Heart right ventricle (tissue), 16 donors: ENCODE results near the gene NEAT1. TPM values are rescaled to one million over a fixed set of nuclear protein-coding genes. Genes with fewer than 3 reads are reported as not detected.

ENCODE experiments used
- ATAC-seq, 8 donors: fragments of 200-7000 bp; cut with Tn5 transposase; one replicate each; pipeline ENCODE4 v1.9.1; 2020; ENCODE audit warnings: mild to moderate bottlenecking in 8 of 8, moderate library complexity in 8 of 8, moderate number of reproducible peaks in 1 of 8
- DNase-seq, 2 donors: peaks; one replicate each; pipeline ENCODE4 v3.0.0-alpha.2; 2020
- H3K27ac ChIP-seq, 10 donors: fragments of 200-600 bp; sonication (generic) in 2 of 10; one replicate each; pipeline versions ENCODE4 v1.5.0 to v1.8.0; 2020 to 2022; ENCODE audit warnings: mild to moderate bottlenecking in 3 of 10
- H3K27me3 ChIP-seq, 7 donors: fragments of 200-600 bp; one replicate each; pipeline ENCODE4 v1.8.0; 2021 to 2022; ENCODE audit warnings: mild to moderate bottlenecking in 2 of 7
- H3K36me3 ChIP-seq, 9 donors: fragments of 200-600 bp; sonication (generic) in 1 of 9; one replicate each; pipeline versions ENCODE4 v1.5.0 to v1.8.0; 2020 to 2022; ENCODE audit warnings: mild to moderate bottlenecking in 2 of 9
- H3K4me1 ChIP-seq, 9 donors: fragments of 200-600 bp; sonication (generic) in 1 of 9; one replicate each; pipeline versions ENCODE4 v1.5.0 to v1.8.0; 2020 to 2022; ENCODE audit warnings: mild to moderate bottlenecking in 4 of 9
- H3K4me3 ChIP-seq, 10 donors: fragments of 200-600 bp; sonication (generic) in 2 of 10; one replicate each; pipeline versions ENCODE4 v1.5.0 to v1.8.0; 2020 to 2022; ENCODE audit warnings: mild to moderate bottlenecking in 7 of 10, moderate library complexity in 2 of 10
- H3K9me3 ChIP-seq, 11 donors: fragments of 200-600 bp in 10 of 11; sonication (generic) in 2 of 11; one replicate each; pipeline versions ENCODE4 v1.5.0 to v1.8.0; 2013 to 2022; ENCODE audit warnings: mild to moderate bottlenecking in 2 of 11, control low read depth in 1 of 11, moderate library complexity in 1 of 11
- CTCF ChIP-seq, 9 donors: fragments of 200-600 bp; sonication (generic) in 2 of 9; IDR thresholded peaks; one replicate each; pipeline versions ENCODE4 v1.5.0 to v1.8.0; 2021 to 2022; ENCODE audit warnings: antibody characterized with exemption in 9 of 9, mild to moderate bottlenecking in 5 of 9, moderate library complexity in 1 of 9
- WGBS, 2 donors: extraction: QIAGEN DNeasy Blood & Tissue Kit; methylation state at CpG; one replicate each; pipeline ENCODE4 v1.1.7; 2013; ENCODE audit warnings: inconsistent platforms in 1 of 2; 5-methylcytosine and 5-hydroxymethylcytosine counted together
- intact Hi-C, 10 donors: fragments of 100-400 bp; cut with DNase I; formaldehyde crosslinking; loops; one replicate each; pipeline versions ENCODE4 v1.11.1 to v1.14.2; 2022
- polyA plus RNA-seq, 2 donors: library from polyadenylated mRNA; stranded (reverse); fragments of 200-250 nt; gene quantifications; one replicate each; pipeline ENCODE4 v1.2.3, GENCODE V29; 2013
- total RNA-seq, 10 donors: library from RNA; stranded (reverse); fragmentation: NEBNext Ultra II Directional in 3 of 10; extraction: Animal tissue kit (Norgen Biotek cat#: 25700) in 3 of 10; gene quantifications; one replicate each; pipeline versions ENCODE4 v1.2.1 to v1.2.4, GENCODE V29; 2021 to 2023
- donor health status: Arrhythmogenic right ventricular cardiomyopathy.
- donor health status: ischemic (EF 13 %, LVEDD 7.1; RV severe dilation, severe dysfunction).
- donor health status: healthy with polysubstance abuse.
- donor health status: DM: no; HTN: yes; CAD: no.
- donor health status: DM: no; HTN: no; CAD: no.
- donor health status: ischemic (EF 25% LVEDD 6.9; RV normal size, moderate dysfunction).
- donor health status: ischemic (EF 25% LVEDD 5.7; RV mildly dilated, moderate dysfunction).
- donor health status: healthy.
- donor health status: DM: yes; HTN: yes; CAD: no.
- donor health status: Ischemic cardiomyopathy.
- donor health status: ischemic (EF 35%, LVEDD 5.7; RV mildly dilated, moderate dysfunction).
- donor health status: nonischemic (EF 11% LVEDD 7.7; RV severe dilation, severe dysfunction).
- donor health status: DM: yes; HTN: yes; CAD: no.
- donor health status: PGD.
- donor health status: ischemic (EF 29% LVEDD 5.4; RV normal size, mild dysfunction).
- donor health status: nonischemic (EF 23%, LVEDD 6.1; RV moderate dilation, normal function).

Gene NEAT1
- total and polyA plus RNA-seq, 12 donors, result 103 to 1,899 (median 432) TPM

DNA sequence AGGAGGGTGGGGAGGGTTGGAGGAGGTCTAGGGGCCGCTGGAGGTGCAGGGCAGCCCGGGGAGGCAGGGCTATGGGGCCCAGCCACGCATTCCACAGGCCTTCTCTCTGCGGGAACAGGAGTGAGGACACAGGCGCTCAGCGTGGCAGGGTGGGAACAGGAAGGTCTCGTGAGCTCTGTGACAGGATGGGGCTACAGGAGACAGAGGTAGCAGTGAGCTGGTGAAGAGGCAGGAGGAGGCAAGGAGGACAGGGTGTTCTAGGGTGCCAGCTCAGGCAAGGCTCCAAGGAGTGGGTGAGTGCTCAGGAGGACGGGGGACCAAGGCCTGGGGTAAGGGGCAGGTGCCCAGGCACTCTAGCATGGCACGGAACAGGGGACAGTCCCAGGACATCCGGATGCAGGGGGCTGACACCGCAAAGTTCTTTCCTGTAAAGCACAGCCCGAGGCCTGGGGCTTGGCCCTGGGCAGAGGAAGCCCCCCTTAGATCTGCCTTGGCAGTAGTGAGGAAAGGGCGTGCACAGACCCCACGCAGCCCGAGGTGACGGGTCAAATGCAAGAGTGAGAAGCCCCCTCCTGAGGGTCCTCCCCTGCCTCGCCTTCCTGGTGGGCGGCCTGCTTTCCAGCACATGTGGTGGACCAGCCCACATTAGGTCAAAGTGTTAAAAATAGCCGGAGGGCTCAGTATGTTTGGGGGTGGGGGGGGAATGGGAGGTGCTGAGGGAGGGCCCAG, 4.7 kb upstream of the NEAT1 start:
- ATAC-seq, result peak; percentile 4 to 37 (median 30)
- Histone ChIP-seq H3K27ac (peak overlapping the region; percentile 99 to 100 (median 100)), H3K36me3 (peaks cover 0 to 13% (median 0%) of the 10 kb centered on the region in 9 donors), H3K4me3 (peak overlapping the region in 9 of 10 donors; percentile 30 to 95 (median 81)), H3K9me3 (no peaks in the 10 kb centered on the region), H3K27me3 (no peaks in the 10 kb centered on the region), H3K4me1 (peaks cover 38 to 75% (median 69%) of the 10 kb centered on the region in 9 donors)
- TF ChIP-seq CTCF (IDR thresholded peaks at IDR 0.05), result no peak
- intact Hi-C loops, result loop anchor here (2.0 to 10.0 kb wide), 14 partner anchors 15 to 93 kb away; partner anchors contain the start of genes SLC25A45 (in 7 of the 10) and MALAT1 (in 1 of the 10)
- 5% methylated on average over 19 of the region's 19 CpGs for WGBS, 2 donors
- peak in 1 of 2 donors; percentile 65 for DNase-seq

GRCh38 chr11:65418431-65418680, 4.2 kb upstream of the NEAT1 start:
- peaks cover 0 to 11% (median 0%) of the 10 kb centered on the region in 9 donors for H3K36me3 ChIP-seq
- no peak for TF ChIP-seq CTCF (IDR thresholded peaks at IDR 0.05)
- peak overlapping the region; percentile 99 to 100 (median 100) for H3K27ac ChIP-seq
- intact Hi-C loops, result loop anchor here (2.0 to 10.0 kb wide), 10 partner anchors 36 to 89 kb away; partner anchors contain the start of genes SLC25A45 (in 4 of the 10) and MALAT1 (in 1 of the 10)
- H3K4me1 ChIP-seq, result peaks cover 38 to 70% (median 66%) of the 10 kb centered on the region in 9 donors
- H3K9me3 ChIP-seq, result no peaks in the 10 kb centered on the region
- peak overlapping the region in 9 of 10 donors; percentile 30 to 95 (median 81) for H3K4me3 ChIP-seq
- DNase-seq (peak in 1 of 2 donors; percentile 75), ATAC-seq (no peak)
- 0 to 1% methylated on average over 3 to 4 of the region's 4 CpGs for WGBS, 2 donors
- H3K27me3 ChIP-seq, result no peaks in the 10 kb centered on the region

- WGBS, 2 donors, result 0 to 1% methylated on average over 15 of the region's 15 CpGs
- H3K4me1 ChIP-seq, result peaks cover 38 to 69% (median 66%) of the 10 kb centered on the region in 9 donors
- H3K36me3 ChIP-seq, result peaks cover 0 to 14% (median under 1%) of the 10 kb centered on the region in 9 donors
- peak; percentile 44 to 66 (median 57) for ATAC-seq
- peak; percentile 97 to 99 for DNase-seq
- no peaks in the 10 kb centered on the region for H3K27me3 ChIP-seq
- intact Hi-C loops, result loop anchor here (2.0 to 10.0 kb wide), 10 partner anchors 36 to 88 kb away; partner anchors contain the start of genes SLC25A45 (in 4 of the 10) and MALAT1 (in 1 of the 10)
- H3K9me3 ChIP-seq, result no peaks in the 10 kb centered on the region
- TF ChIP-seq CTCF (IDR thresholded peaks at IDR 0.05), result no peak
- H3K4me3 ChIP-seq, result peak overlapping the region; percentile 12 to 95 (median 74)
- H3K27ac ChIP-seq, result peak overlapping the region; percentile 99 to 100 (median 100)
Measured at GRCh38 chr11:65418681-65419459, 3.7 kb upstream of the NEAT1 start.

GRCh38 chr11:65419460-65419771, 3.2 kb upstream of the NEAT1 start:
- no peak for TF ChIP-seq CTCF (IDR thresholded peaks at IDR 0.05)
- no peaks in the 10 kb centered on the region for H3K27me3 ChIP-seq
- peak overlapping the region; percentile 12 to 95 (median 74) for H3K4me3 ChIP-seq
- H3K36me3 ChIP-seq, result peaks cover 0 to 14% (median 0%) of the 10 kb centered on the region in 9 donors
- DNase-seq, result no peak
- intact Hi-C loops, result loop anchor here (2.0 to 10.0 kb wide), 10 partner anchors 37 to 88 kb away; partner anchors contain the start of genes SLC25A45 (in 4 of the 10) and MALAT1 (in 1 of the 10)
- 20 to 21% methylated on average over 7 of the region's 7 CpGs for WGBS, 2 donors
- H3K27ac ChIP-seq, result peak overlapping the region; percentile 99 to 100 (median 100)
- no peaks in the 10 kb centered on the region for H3K9me3 ChIP-seq
- H3K4me1 ChIP-seq, result peaks cover 38 to 69% (median 66%) of the 10 kb centered on the region in 9 donors
- ATAC-seq, result no peak
